ENCODE data around the gene MED12L. TPM values are rescaled to one million over a fixed set of nuclear protein-coding genes. Genes with fewer than 3 reads are reported as not detected.

MED12L gene
- total and polyA plus RNA-seq, 10 of the 15 experiments (the other 5 are each of a cell fraction or from before 2014, with no cell fraction given) = 0.01 to 0.06 (median 0.03) TPM; not detected in 2

DNA sequence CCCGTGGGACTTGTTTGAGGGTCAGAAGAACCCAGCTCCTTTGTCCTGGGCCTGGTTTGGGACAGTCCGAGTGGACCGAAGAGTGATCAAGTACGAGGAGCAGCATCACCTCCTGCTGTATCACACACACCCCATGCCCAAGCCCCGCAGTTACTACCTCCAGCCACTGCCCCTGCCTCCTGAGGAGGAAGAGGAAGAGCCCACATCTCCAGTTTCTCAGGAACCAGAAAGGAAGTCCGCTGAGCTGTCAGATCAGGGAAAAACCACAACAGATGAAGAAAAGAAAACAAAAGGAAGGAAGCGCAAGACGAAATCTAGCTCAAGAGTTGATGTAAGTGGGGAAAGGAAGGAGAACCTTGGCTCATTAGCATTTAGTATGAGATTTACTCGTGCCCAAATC, 302.4 kb downstream of the MED12L start:
- H3K9ac ChIP-seq (ENCODE audit: control insufficient read depth, insufficient read depth, low read length) = no peak overlapping the region
- intact Hi-C loops (cut with micrococcal nuclease; ENCODE audit: unreplicated experiment) (no loop called here), in situ Hi-C loops (cut with MboI) (no loop called here)
- ChIA-PET CTCF (interaction anchor here (1.6 to 6.1 kb wide), 4 partner anchors 9 to 159 kb away, joined by 4 to 39 read pairs (median 7); no protein-coding TSS in a partner anchor), POLR2A (interaction anchor here (0.9 kb wide), 1 partner anchor 11 kb away, joined by 3 read pairs; no protein-coding TSS in a partner anchor), SMC1A (ENCODE audit: uncharacterized antibody, unreplicated experiment) (interaction anchor here (0.9 to 1.9 kb wide), 4 partner anchors 9 to 26 kb away, joined by 3 to 6 read pairs (median 4); no protein-coding TSS in a partner anchor), RAD21 (ENCODE audit: unreplicated experiment) (interaction anchor here (1.9 kb wide), 1 partner anchor 9 kb away, joined by 6 read pairs; no protein-coding TSS in a partner anchor)
- DNase-seq (ENCODE audit: low read depth, low spot score) = no peak
- TF ChIP-seq GABPA (IDR thresholded peaks at IDR 0.05; ENCODE audit: low read depth) (no peak), NBN (IDR thresholded peaks at IDR 0.05) (no peak), ZNF24 (IDR thresholded peaks at IDR 0.05) (no peak), EED (IDR thresholded peaks at IDR 0.05; ENCODE audit: low read depth) (peak; percentile 48; the same call in 1 of the 2 replicates), SKIL (IDR thresholded peaks at IDR 0.05; ENCODE audit: low read depth, poor library complexity, severe bottlenecking) (no peak), ZNF622 (IDR thresholded peaks at IDR 0.05) (no peak), IKZF2 (IDR thresholded peaks at IDR 0.05) (peak in 1 of 2 experiments; percentile 29; a peak in 1 of 4 replicates), SMARCA5 (IDR thresholded peaks at IDR 0.05) (no peak)
- TF ChIP-seq, protein P1, sequence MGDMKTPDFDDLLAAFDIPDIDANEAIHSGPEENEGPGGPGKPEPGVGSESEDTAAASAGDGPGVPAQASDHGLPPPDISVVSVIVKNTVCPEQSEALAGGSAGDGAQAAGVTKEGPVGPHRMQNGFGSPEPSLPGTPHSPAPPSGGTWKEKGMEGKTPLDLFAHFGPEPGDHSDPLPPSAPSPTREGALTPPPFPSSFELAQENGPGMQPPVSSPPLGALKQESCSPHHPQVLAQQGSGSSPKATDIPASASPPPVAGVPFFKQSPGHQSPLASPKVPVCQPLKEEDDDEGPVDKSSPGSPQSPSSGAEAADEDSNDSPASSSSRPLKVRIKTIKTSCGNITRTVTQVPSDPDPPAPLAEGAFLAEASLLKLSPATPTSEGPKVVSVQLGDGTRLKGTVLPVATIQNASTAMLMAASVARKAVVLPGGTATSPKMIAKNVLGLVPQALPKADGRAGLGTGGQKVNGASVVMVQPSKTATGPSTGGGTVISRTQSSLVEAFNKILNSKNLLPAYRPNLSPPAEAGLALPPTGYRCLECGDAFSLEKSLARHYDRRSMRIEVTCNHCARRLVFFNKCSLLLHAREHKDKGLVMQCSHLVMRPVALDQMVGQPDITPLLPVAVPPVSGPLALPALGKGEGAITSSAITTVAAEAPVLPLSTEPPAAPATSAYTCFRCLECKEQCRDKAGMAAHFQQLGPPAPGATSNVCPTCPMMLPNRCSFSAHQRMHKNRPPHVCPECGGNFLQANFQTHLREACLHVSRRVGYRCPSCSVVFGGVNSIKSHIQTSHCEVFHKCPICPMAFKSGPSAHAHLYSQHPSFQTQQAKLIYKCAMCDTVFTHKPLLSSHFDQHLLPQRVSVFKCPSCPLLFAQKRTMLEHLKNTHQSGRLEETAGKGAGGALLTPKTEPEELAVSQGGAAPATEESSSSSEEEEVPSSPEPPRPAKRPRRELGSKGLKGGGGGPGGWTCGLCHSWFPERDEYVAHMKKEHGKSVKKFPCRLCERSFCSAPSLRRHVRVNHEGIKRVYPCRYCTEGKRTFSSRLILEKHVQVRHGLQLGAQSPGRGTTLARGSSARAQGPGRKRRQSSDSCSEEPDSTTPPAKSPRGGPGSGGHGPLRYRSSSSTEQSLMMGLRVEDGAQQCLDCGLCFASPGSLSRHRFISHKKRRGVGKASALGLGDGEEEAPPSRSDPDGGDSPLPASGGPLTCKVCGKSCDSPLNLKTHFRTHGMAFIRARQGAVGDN (IDR thresholded peaks at IDR 0.05) = no peak
- TF ChIP-seq, protein P2, sequence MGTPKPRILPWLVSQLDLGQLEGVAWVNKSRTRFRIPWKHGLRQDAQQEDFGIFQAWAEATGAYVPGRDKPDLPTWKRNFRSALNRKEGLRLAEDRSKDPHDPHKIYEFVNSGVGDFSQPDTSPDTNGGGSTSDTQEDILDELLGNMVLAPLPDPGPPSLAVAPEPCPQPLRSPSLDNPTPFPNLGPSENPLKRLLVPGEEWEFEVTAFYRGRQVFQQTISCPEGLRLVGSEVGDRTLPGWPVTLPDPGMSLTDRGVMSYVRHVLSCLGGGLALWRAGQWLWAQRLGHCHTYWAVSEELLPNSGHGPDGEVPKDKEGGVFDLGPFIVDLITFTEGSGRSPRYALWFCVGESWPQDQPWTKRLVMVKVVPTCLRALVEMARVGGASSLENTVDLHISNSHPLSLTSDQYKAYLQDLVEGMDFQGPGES (IDR thresholded peaks at IDR 0.05) = no peak
- no TSS peak for BruUV-seq (replicated peaks)
- H2AFZ ChIP-seq (ENCODE audit: control insufficient read depth, low read depth, low read length) = peak overlapping the region; percentile 65
- ATAC-seq = no peak
- no peaks in the 10 kb centered on the region for H4K20me1 ChIP-seq (ENCODE audit: control insufficient read depth, insufficient read depth)
- H3K4me3 ChIP-seq = no peak overlapping the region
- no peaks in the 10 kb centered on the region for H3K27me3 ChIP-seq (replicated peaks in 1 of 2; ENCODE audit: control insufficient read depth in 2 of 2, insufficient read depth in 2 of 2, low read length in 1 of 2)
- no peaks in the 10 kb centered on the region for H3K9me3 ChIP-seq (replicated peaks; ENCODE audit: control insufficient read depth, insufficient read depth, low read length)
- WGBS (ENCODE audit: insufficient coverage, insufficient replicate concordance, low lambda C conversion rate, missing lambda C conversion rate) = 43% methylated on average over 9 of the region's 9 CpGs
- peak overlapping the region; percentile 47 for H3K4me2 ChIP-seq (ENCODE audit: control insufficient read depth, insufficient read depth)
- H3K4me1 ChIP-seq (ENCODE audit: control insufficient read depth, insufficient read depth, low read length) = peaks cover 13% of the 10 kb centered on the region; the same call in 1 of the 2 replicates
- H3K36me3 ChIP-seq (ENCODE audit: control insufficient read depth in 2 of 2, insufficient read depth in 2 of 2, low read length in 1 of 2) = no peaks in the 10 kb centered on the region
- no peak overlapping the region for H3K27ac ChIP-seq (ENCODE audit: control insufficient read depth, insufficient read depth)
- FAIRE-seq = no peak
- H3K79me2 ChIP-seq (ENCODE audit: control insufficient read depth, insufficient read depth, low read length) = no peaks in the 10 kb centered on the region

Measured in GM12878 (cell line).